Measurements from ENCODE around the gene NFIB.

NFIB gene

DNA sequence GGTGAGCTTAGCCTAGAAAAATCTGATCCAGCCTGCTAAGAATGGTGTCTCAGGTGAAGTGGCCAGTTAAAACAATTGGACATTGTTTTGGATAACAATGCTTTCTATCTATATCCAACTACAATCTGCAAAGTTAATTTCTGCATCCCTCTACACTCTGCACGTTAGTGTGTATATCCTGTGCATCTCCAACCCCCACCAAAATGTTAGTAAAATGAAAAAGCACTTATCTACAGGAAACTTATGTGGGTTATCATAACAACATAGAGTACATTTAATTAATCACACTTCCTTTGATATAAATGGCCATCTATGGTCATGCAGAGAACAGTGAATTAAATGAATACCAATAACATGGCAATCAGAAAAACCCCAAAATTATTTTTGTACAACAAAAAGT lies 158.7 kb downstream of the NFIB start:
- no peak overlapping the region for H3K4me3 ChIP-seq (ENCODE audit: low read depth, low read length)
- no peak for DNase-seq (ENCODE audit: low read depth)
- TF ChIP-seq, protein P1, sequence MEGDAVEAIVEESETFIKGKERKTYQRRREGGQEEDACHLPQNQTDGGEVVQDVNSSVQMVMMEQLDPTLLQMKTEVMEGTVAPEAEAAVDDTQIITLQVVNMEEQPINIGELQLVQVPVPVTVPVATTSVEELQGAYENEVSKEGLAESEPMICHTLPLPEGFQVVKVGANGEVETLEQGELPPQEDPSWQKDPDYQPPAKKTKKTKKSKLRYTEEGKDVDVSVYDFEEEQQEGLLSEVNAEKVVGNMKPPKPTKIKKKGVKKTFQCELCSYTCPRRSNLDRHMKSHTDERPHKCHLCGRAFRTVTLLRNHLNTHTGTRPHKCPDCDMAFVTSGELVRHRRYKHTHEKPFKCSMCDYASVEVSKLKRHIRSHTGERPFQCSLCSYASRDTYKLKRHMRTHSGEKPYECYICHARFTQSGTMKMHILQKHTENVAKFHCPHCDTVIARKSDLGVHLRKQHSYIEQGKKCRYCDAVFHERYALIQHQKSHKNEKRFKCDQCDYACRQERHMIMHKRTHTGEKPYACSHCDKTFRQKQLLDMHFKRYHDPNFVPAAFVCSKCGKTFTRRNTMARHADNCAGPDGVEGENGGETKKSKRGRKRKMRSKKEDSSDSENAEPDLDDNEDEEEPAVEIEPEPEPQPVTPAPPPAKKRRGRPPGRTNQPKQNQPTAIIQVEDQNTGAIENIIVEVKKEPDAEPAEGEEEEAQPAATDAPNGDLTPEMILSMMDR (IDR thresholded peaks at IDR 0.05; ENCODE audit: insufficient read depth, low read depth, low read length, missing control alignments), result no peak

DNA sequence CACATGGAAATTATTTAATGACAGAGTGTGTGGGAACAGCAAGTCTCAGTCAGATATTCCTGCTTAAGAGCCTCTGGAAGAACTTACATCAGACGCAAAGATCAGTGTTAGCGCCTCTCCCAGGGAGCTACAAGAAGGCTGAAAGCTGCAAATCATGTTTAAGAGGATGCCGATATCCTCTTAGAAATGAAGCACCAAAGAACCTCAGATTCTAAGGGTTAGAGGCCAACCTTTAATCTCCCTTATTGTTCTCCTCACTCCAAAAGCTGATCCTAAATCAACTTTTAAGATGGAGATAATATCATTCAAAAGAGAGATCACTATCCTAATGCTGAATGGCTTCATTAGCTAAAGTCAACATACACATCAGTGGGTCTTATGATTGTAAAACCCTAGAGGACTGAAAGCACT lies 160.6 kb downstream of the NFIB start:
- H3K4me3 ChIP-seq (ENCODE audit: low read depth, low read length), result no peak overlapping the region
- TF ChIP-seq, protein P1 (IDR thresholded peaks at IDR 0.05; ENCODE audit: insufficient read depth, low read depth, low read length, missing control alignments), result no peak
- DNase-seq (ENCODE audit: low read depth), result no peak

DNA sequence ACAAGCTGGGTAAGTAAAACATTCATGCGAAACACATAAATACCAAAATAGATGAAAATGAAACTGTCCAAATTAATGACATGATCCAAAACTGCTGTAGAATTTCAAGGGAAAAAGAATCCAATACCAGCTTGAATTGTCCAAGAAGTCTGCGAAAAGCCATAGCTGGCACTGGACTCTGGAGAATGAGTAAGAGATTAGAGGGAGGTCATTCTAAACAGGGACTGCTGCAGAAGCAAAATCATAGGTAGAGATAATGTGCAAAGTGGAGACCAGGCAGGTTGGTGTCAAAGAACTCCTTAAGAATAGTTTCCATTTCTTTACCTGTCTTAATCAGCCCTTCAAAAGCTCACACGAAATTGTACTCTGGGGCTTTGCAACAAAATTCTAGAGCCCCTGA lies 162.5 kb downstream of the NFIB start:
- no peak for DNase-seq (ENCODE audit: low read depth)
- H3K4me3 ChIP-seq (ENCODE audit: low read depth, low read length), result no peak overlapping the region
- TF ChIP-seq, protein P1 (IDR thresholded peaks at IDR 0.05; ENCODE audit: insufficient read depth, low read depth, low read length, missing control alignments), result no peak

DNA sequence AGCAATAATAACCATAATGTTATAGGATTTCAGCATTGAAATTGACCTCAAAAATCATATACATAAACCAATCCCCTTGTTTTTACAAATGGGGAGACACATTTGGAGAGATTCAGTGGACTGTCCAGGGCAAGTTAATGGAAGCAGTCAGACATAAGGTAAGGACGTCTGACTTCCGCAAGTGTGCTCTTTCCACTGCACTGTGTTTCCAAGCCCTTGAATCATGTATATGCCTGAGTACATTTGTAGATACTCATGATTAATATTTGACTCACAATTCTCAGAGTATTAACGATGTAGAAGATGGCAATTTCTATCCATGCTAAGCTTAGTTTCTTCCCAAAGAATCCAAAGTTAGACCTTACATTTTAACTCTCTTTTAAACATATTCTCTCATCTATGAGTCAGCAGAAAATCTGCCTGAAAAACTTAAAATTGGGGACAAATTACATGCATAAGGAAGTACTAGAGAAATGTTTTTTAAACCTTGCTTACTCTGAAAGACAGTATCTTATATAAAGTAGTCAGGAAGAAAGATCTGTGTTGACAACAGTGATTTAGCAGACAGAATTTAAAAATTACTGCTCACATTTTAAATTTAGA lies 165.3 kb downstream of the NFIB start:
- TF ChIP-seq, protein P1 (IDR thresholded peaks at IDR 0.05; ENCODE audit: insufficient read depth, low read depth, low read length, missing control alignments), result no peak
- no peak for DNase-seq (ENCODE audit: low read depth)
- H3K4me3 ChIP-seq (ENCODE audit: low read depth, low read length), result no peak overlapping the region

DNA sequence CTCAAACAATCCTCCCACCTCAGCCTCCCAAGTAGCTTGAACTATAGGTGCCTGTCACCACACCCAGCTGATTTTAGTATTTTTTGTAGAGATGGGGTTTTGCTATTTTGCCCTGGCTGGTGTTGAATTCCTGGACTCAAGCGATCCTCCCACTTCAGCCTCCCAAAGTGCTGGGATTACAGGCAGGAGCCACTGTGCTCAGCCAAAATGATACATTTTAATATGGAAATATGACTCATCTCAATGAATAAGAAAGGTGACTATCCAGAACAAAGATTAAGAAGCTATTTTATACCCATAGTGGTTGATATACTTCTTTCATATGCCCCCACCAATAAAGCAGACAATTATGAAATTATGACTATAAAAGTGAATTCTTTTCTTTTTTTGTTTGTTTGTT lies 166.2 kb downstream of the NFIB start:
- TF ChIP-seq, protein P1 (IDR thresholded peaks at IDR 0.05; ENCODE audit: insufficient read depth, low read depth, low read length, missing control alignments), result no peak
- DNase-seq (ENCODE audit: low read depth), result no peak
- H3K4me3 ChIP-seq (ENCODE audit: low read depth, low read length), result no peak overlapping the region

DNA sequence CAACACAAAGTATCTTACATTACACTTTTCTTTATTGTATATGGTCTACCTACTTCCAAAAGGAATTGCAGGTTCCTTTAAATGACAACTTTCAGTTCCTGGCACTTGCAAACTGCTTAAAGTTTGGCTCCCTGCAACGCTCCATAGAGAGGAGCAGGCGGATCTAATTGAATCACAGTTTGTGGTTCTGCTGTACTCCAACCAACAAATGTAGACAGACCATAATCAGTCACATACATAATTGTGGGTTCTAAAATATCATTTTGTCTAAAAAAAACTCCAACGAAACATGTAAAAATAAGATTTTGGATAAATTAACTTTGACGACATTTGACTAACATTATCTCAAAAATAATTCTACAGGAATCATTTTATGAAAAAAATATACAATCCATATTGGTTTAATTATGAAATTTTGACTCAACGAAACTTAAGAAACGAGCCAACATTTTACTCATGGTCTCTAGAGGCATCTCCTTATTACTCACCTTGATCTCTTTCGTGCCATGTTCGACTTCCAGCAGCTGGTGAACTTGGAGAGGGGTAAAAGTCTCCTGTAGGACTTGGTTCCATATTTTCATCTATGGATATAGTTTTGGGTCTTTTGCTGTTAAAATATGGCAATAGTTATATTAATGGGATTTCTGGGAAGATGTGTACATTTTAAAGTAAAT lies 167.6 kb downstream of the NFIB start:
- DNase-seq (ENCODE audit: low read depth), result no peak
- TF ChIP-seq, protein P1 (IDR thresholded peaks at IDR 0.05; ENCODE audit: insufficient read depth, low read depth, low read length, missing control alignments), result no peak

DNA sequence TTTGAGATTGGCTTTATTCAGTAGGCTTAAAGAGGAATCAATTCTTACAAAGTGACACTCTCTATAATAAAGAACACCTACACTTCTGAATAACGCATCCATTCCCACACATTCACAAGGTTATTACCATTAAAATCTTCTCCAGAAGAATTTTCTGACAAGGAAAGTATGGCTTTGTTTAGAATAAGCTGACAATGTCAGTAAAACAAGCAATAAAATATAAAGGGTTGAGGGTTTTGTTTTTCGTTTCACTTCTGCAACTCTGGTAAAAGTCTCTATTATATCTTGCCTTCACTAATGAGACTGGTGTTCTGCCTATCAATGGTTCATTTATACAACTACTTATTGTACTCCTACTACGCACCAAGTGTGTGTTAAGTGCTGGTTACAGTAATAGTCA lies 169.7 kb downstream of the NFIB start:
- TF ChIP-seq, protein P1 (IDR thresholded peaks at IDR 0.05; ENCODE audit: insufficient read depth, low read depth, low read length, missing control alignments), result no peak
- DNase-seq (ENCODE audit: low read depth), result no peak
- no peak overlapping the region for H3K4me3 ChIP-seq (ENCODE audit: low read depth, low read length)

More for the DNA sequence above, 167.6 kb downstream of the NFIB start:
- no peak overlapping the region for H3K4me3 ChIP-seq (ENCODE audit: low read depth, low read length)
